CD4-positive, alpha-beta T cell (primary cell): ENCODE results near the gene SPATA21. TPM values are rescaled to one million over a fixed set of nuclear protein-coding genes. Genes with fewer than 3 reads are reported as not detected.

Experiments
- ATAC-seq: fragments of 200-7000 bp; cut with Tn5 transposase; one replicate; pipeline ENCODE4 v1.10.0; 2022; ENCODE audit warnings: mild to moderate bottlenecking; ENCODE audit not compliant: poor library complexity
- CTCF ChIA-PET: fragments of 350-600 bp; sonication (Branson Sonifier 250); formaldehyde crosslinking; loops from one replicate; lab custom pipeline; 2021; ENCODE audit warnings: antibody characterized with exemption, inconsistent platforms; lab: Charles Lee
- POLR2A ChIA-PET: fragments of 350-600 bp; sonication (Branson Sonifier 250); formaldehyde crosslinking; loops from one replicate; lab custom pipeline; 2021; ENCODE audit warnings: antibody characterized with exemption, inconsistent platforms; lab: Charles Lee
- DNase-seq, 14 experiments: peaks; one replicate each; pipeline ENCODE4 v3.0.0-alpha.2; 2013 to 2020; ENCODE audit warnings: mixed read lengths in 2 of 14
- H3K27ac ChIP-seq, 2 donors: one replicate each; pipeline versions ENCODE4 v1.5.1 to v1.7.0; 2013; ENCODE audit warnings: low read length in 2 of 2, low read depth in 1 of 2, mild to moderate bottlenecking in 1 of 2
- H3K27me3 ChIP-seq, 2 experiments: 1 replicate in 1 of 2; 2 replicates in 1 of 2; pipeline versions ENCODE4 v1.6.1 to v1.7.0; 2013; ENCODE audit warnings: low read length in 2 of 2, control low read depth in 1 of 2, mild to moderate bottlenecking in 1 of 2, moderate library complexity in 1 of 2; ENCODE audit not compliant: insufficient read depth in 2 of 2, control insufficient read depth in 1 of 2
- H3K36me3 ChIP-seq: one replicate; pipeline ENCODE4 v1.6.1; 2013; ENCODE audit warnings: low read length, control low read depth; ENCODE audit not compliant: insufficient read depth
- H3K4me1 ChIP-seq: one replicate; pipeline ENCODE4 v1.6.1; 2013; ENCODE audit warnings: low read length, control low read depth; ENCODE audit not compliant: insufficient read depth
- H3K4me3 ChIP-seq: one replicate; pipeline ENCODE4 v1.5.1; 2013; ENCODE audit warnings: mild to moderate bottlenecking, low read length, moderate library complexity
- H3K9me3 ChIP-seq, 2 experiments: 1 replicate in 1 of 2; 2 replicates in 1 of 2; pipeline versions ENCODE4 v1.6.1 to v1.7.0; 2013; ENCODE audit warnings: low read length in 2 of 2, mild to moderate bottlenecking in 2 of 2, control low read depth in 1 of 2, moderate library complexity in 1 of 2; ENCODE audit not compliant: control insufficient read depth in 1 of 2, insufficient read depth in 1 of 2
- H3K27ac Mint-ChIP-seq: one replicate; pipeline ENCODE4 v1.8.0; 2020; ENCODE audit warnings: mixed read lengths
- H3K27me3 Mint-ChIP-seq: one replicate; pipeline ENCODE4 v1.8.0; 2021; ENCODE audit warnings: mixed read lengths
- H3K36me3 Mint-ChIP-seq: one replicate; pipeline ENCODE4 v1.8.0; 2021; ENCODE audit warnings: low read depth, mixed read lengths
- H3K4me1 Mint-ChIP-seq: one replicate; pipeline ENCODE4 v1.8.0; 2021; ENCODE audit warnings: low read depth, mixed read lengths
- H3K4me3 Mint-ChIP-seq: one replicate; pipeline ENCODE4 v1.8.0; 2020; ENCODE audit warnings: mild to moderate bottlenecking, mixed read lengths
- H3K9me3 Mint-ChIP-seq: one replicate; pipeline ENCODE4 v1.8.0; 2020; ENCODE audit warnings: mixed read lengths
- intact Hi-C, 2 experiments: fragments of 100-400 bp; cut with DNase I in 1 of 2; cut with micrococcal nuclease in 1 of 2; formaldehyde crosslinking; loops; one replicate each; pipeline versions ENCODE4 v1.15.1 to v1.9.0; 2023 to 2025; cut with DNase I, micrococcal nuclease
- total RNA-seq, 174 experiments: library from RNA in 2 of 174; stranded (reverse) in 2 of 174; gene quantifications; one replicate each; pipeline ENCODE4 v1.2.3 and lab custom pipeline; 2021 to 2026
- TF ChIP-seq, protein P1 (sequence below): fragments of 200-600 bp; IDR thresholded peaks from one replicate; pipeline ENCODE4 v1.8.0; 2022; ENCODE audit warnings: antibody characterized with exemption, mild to moderate bottlenecking

Gene SPATA21
- total RNA-seq, 2 experiments from 2014 or later = not detected

DNA sequence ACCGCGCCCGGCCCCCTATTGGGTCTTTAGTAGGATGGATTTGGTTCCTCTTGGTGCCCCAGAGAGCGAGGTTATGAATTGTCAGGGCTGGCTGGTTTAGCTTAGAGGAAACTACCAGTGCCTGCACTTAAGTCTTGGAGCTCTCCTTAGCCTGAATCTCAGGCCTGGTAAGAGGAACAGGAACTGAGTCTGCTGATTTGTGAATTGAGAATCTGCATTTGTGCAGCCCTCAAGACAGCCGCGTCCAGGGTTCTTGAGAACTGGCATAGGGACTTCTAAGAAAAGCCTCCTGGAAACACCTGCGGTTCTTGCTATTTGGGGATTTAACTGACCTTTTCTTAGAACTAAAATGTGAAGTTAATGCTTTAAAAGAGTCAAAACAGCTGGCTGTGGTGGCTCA, 5.0 kb upstream of the SPATA21 start:
- Histone ChIP-seq H3K4me3 (peak overlapping the region; percentile 82), H3K36me3 (peaks cover 52% of the 10 kb centered on the region), H3K4me1 (peaks cover 57% of the 10 kb centered on the region), H3K9me3 (no peaks in the 10 kb centered on the region), H3K27me3 (no peaks in the 10 kb centered on the region), H3K27ac (peak overlapping the region; percentile 4 to 100)
- POLR2A ChIA-PET = interaction anchor here (2.6 to 3.0 kb wide), 2 partner anchors 21 to 74 kb away, joined by 26 to 39 read pairs; partner anchors contain the start of gene SZRD1
- Mint-ChIP-seq H3K27ac (peak overlapping the region; percentile 97), H3K9me3 (no peaks in the 10 kb centered on the region), H3K27me3 (no peaks in the 10 kb centered on the region), H3K4me3 (peak overlapping the region; percentile 99), H3K4me1 (peaks cover 35% of the 10 kb centered on the region), H3K36me3 (peaks cover 61% of the 10 kb centered on the region)
- intact Hi-C loops = loop anchor here (5.0 to 10.0 kb wide), 2 partner anchors 53 to 90 kb away; partner anchors contain the start of gene FBXO42 (in 1 of the 2)
- TF ChIP-seq, protein P1, sequence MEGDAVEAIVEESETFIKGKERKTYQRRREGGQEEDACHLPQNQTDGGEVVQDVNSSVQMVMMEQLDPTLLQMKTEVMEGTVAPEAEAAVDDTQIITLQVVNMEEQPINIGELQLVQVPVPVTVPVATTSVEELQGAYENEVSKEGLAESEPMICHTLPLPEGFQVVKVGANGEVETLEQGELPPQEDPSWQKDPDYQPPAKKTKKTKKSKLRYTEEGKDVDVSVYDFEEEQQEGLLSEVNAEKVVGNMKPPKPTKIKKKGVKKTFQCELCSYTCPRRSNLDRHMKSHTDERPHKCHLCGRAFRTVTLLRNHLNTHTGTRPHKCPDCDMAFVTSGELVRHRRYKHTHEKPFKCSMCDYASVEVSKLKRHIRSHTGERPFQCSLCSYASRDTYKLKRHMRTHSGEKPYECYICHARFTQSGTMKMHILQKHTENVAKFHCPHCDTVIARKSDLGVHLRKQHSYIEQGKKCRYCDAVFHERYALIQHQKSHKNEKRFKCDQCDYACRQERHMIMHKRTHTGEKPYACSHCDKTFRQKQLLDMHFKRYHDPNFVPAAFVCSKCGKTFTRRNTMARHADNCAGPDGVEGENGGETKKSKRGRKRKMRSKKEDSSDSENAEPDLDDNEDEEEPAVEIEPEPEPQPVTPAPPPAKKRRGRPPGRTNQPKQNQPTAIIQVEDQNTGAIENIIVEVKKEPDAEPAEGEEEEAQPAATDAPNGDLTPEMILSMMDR = no peak
- ATAC-seq (no peak), DNase-seq (no peak)
- CTCF ChIA-PET = no interaction called here

DNA sequence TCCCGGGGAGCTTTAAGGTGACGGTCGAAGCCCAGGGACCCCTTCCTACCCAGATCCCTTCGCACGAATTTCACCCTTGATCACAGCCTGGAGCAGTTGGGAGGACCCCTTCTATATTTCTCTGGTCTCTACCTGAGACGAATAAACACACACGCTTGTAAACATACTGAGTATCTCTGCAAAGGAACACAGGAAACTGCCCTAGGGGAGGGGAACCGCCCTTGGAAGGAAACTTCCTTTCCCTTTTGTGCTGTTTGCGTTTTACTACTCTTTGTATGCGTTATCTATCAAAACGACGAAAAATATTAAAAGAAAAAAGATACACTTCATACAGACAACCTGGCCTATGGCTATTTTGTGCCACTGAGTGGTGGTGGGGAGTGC, 4.0 kb upstream of the SPATA21 start:
- Histone ChIP-seq H3K4me3 (peak overlapping the region; percentile 82), H3K27ac (peak overlapping the region; percentile 98 to 100), H3K36me3 (peaks cover 43% of the 10 kb centered on the region), H3K4me1 (peaks cover 49% of the 10 kb centered on the region), H3K27me3 (no peaks in the 10 kb centered on the region), H3K9me3 (no peaks in the 10 kb centered on the region)
- CTCF ChIA-PET = interaction anchor here (0.8 to 1.6 kb wide), 4 partner anchors 12 to 89 kb away, joined by 3 to 13 read pairs (median 4); partner anchors contain the start of gene FBXO42
- Mint-ChIP-seq H3K27me3 (no peaks in the 10 kb centered on the region), H3K4me3 (peak overlapping the region; percentile 99), H3K36me3 (peaks cover 56% of the 10 kb centered on the region), H3K4me1 (peaks cover 33% of the 10 kb centered on the region), H3K27ac (peak overlapping the region; percentile 97), H3K9me3 (no peaks in the 10 kb centered on the region)
- TF ChIP-seq, protein P1 = no peak
- DNase-seq (peak in 2 of 14 experiments; percentile 41 to 62), ATAC-seq (peak; percentile 59)
- intact Hi-C loops = loop anchor here (2.0 to 10.0 kb wide), 5 partner anchors 54 to 174 kb away; partner anchors contain the start of genes SZRD1 (in 2 of the 2) and FBXO42 (in 1 of the 2)
- POLR2A ChIA-PET = interaction anchor here (0.6 to 3.0 kb wide), 12 partner anchors 8 to 607 kb away, joined by 3 to 39 read pairs (median 4); partner anchors contain the start of genes FBXO42 and SZRD1

DNA sequence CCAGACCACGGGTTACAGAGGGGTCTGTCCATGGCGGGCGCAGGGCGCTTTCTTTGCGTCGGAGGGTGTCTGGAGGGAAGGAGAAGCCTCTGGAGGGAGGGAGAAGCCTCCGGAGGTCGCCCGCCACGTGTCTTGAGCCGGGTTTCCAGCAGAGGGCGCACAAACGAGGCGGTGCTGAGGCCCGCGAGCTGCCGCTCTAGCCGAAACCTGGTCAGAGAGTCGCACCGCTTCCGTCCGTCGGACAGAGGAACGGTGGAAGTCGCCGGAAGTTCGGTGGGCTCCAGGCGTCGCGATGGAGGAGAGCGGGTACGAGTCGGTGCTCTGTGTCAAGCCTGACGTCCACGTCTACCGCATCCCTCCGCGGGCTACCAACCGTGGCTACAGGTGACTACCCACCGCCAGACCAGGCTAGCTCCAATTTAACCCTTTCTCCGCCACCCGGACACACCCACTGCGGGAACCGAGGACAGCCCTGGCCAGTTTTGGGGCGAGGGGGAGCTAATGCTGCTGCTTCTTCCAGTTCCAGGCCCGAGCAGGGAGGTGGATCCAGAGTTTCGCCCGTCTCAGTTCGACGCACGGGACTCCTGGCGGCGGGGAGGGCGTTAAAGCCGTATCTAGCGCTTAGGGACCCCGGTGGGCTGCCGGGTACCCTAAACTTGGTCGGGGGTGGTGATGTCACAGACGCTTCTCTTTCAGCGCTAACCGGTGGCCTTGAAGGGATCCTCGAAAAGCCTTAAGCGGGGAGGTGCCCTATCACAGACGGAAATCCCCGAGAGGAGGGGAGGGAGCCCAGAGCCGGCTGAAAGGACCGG, 3.5 kb upstream of the SPATA21 start, which contains the start of gene NECAP2:
Gene NECAP2, plus strand, starts transcription at position 255 of the 812 bp plus-strand sequence. Its CDS starts 38 bp downstream, at position 293.
- CTCF ChIA-PET = interaction anchor here (0.7 to 1.9 kb wide), 11 partner anchors 9 to 203 kb away, joined by 3 to 13 read pairs (median 5); partner anchors contain the start of gene FBXO42

More for the DNA sequence above, 3.5 kb upstream of the SPATA21 start, which contains the start of gene NECAP2:
- H3K27me3 Mint-ChIP-seq = no peaks in the 10 kb centered on the region
- no peaks in the 10 kb centered on the region for H3K9me3 Mint-ChIP-seq
- intact Hi-C loops = loop anchor here (2.0 to 10.0 kb wide), 5 partner anchors 54 to 174 kb away; partner anchors contain the start of genes SZRD1 (in 2 of the 2) and FBXO42 (in 1 of the 2)
- peak within 1 kb of the TSS; percentile 99 for H3K4me3 Mint-ChIP-seq
- Histone ChIP-seq H3K36me3 (peaks cover 37% of the 10 kb centered on the region), H3K27ac (peak within 1 kb of the TSS; percentile 98 to 100), H3K9me3 (no peaks in the 10 kb centered on the region), H3K27me3 (no peaks in the 10 kb centered on the region), H3K4me3 (peak within 1 kb of the TSS; percentile 82), H3K4me1 (peaks cover 45% of the 10 kb centered on the region)
- POLR2A ChIA-PET = interaction anchor here (0.6 to 3.0 kb wide), 17 partner anchors 9 to 607 kb away, joined by 3 to 39 read pairs (median 4); partner anchors contain the start of genes FBXO42 and SZRD1
- DNase-seq (peak; percentile 86 to 96 (median 93)), ATAC-seq (peak; percentile 80)
- H3K4me1 Mint-ChIP-seq = peaks cover 33% of the 10 kb centered on the region
- TF ChIP-seq, protein P1 = peak; percentile 84
- peak within 1 kb of the TSS; percentile 97 for H3K27ac Mint-ChIP-seq
- H3K36me3 Mint-ChIP-seq = peaks cover 52% of the 10 kb centered on the region
